ENCODE measurements around the gene HMBS. TPM values are rescaled to one million over a fixed set of nuclear protein-coding genes. Genes with fewer than 3 reads are reported as not detected.

The HMBS gene
- total RNA-seq, 4 donors from 2014 or later = 9.5 to 19.9 (median 15.3) TPM

DNA sequence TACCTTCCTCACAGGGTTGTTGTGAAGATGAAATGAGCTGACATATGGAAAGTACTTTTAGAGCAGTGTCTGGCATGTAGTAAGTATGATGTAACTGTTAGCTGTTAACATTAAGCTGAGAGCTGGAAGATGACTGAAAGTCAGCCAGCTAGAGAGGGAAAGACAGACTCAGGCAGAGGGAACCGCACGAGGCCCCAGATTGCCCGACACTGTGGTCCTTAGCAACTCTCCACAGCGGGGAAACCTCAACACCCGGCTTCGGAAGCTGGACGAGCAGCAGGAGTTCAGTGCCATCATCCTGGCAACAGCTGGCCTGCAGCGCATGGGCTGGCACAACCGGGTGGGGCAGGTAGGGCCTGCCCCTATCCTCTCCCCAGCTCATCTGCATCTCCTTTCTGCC is 6.5 kb downstream of the HMBS start:
- TF ChIP-seq POLR2A (IDR thresholded peaks at IDR 0.05) = no peak
- TF ChIP-seq, protein P1, sequence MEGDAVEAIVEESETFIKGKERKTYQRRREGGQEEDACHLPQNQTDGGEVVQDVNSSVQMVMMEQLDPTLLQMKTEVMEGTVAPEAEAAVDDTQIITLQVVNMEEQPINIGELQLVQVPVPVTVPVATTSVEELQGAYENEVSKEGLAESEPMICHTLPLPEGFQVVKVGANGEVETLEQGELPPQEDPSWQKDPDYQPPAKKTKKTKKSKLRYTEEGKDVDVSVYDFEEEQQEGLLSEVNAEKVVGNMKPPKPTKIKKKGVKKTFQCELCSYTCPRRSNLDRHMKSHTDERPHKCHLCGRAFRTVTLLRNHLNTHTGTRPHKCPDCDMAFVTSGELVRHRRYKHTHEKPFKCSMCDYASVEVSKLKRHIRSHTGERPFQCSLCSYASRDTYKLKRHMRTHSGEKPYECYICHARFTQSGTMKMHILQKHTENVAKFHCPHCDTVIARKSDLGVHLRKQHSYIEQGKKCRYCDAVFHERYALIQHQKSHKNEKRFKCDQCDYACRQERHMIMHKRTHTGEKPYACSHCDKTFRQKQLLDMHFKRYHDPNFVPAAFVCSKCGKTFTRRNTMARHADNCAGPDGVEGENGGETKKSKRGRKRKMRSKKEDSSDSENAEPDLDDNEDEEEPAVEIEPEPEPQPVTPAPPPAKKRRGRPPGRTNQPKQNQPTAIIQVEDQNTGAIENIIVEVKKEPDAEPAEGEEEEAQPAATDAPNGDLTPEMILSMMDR (IDR thresholded peaks at IDR 0.05) = no peak
- Histone ChIP-seq H3K9me3 (no peaks in the 10 kb centered on the region), H3K4me1 (peaks cover 0 to 4% of the 10 kb centered on the region in 2 donors), H3K4me3 (no peak overlapping the region), H3K27ac (no peak overlapping the region), H3K36me3 (no peaks in the 10 kb centered on the region), H3K27me3 (no peaks in the 10 kb centered on the region)
- intact Hi-C loops (cut with DNase I; ENCODE audit: low total_unique reads) = loop anchor here (10.0 kb wide), 1 partner anchor 244 kb away; the partner anchor contains the start of gene RNF26
- DNase-seq = no peak

DNA sequence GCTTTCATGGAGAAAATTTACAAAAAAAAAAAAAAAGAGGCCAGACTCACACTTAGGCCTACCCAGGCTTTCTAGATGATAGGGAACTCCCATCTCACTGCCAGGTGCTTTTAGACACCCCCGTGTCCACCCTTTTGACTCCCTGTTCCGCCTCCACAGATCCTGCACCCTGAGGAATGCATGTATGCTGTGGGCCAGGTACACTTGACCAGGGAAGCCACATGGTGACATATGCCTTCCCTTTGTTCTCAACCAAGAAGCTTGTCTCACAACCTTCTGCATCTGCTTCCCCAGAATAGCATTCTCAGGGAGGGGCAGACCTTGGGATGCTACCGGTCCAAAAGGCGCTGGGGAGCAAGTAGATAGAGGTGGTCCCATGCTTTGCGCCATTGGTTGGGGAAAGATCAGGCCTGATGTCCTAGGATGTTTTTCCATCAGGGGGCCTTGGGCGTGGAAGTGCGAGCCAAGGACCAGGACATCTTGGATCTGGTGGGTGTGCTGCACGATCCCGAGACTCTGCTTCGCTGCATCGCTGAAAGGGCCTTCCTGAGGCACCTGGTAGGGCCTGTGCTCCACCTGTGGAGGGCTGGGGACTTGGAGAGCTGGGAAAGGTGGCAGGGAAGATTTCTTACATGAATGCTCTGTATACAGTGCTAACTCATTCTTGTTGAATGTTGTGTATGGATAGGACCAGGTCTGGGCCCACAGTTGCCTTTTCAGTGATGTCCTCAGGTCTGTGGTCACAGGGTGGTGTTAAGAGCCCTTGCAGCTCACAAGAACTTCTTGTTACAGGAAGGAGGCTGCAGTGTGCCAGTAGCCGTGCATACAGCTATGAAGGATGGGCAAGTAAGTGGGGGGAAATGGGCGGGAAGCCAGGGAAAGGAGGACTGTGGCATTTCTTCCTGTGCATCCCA is 7.5 kb downstream of the HMBS start:
- H3K27ac ChIP-seq = no peak overlapping the region
- H3K9me3 ChIP-seq = no peaks in the 10 kb centered on the region
- H3K36me3 ChIP-seq = no peaks in the 10 kb centered on the region
- no peak for DNase-seq
- intact Hi-C loops (cut with DNase I; ENCODE audit: low total_unique reads) = loop anchor here (10.0 kb wide), 1 partner anchor 243 kb away; the partner anchor contains the start of gene RNF26
- no peaks in the 10 kb centered on the region for H3K27me3 ChIP-seq
- no peak overlapping the region for H3K4me3 ChIP-seq
- H3K4me1 ChIP-seq = peaks cover 0 to 4% of the 10 kb centered on the region in 2 donors
- TF ChIP-seq POLR2A (IDR thresholded peaks at IDR 0.05) = no peak
- TF ChIP-seq, protein P1 (IDR thresholded peaks at IDR 0.05) = no peak

DNA sequence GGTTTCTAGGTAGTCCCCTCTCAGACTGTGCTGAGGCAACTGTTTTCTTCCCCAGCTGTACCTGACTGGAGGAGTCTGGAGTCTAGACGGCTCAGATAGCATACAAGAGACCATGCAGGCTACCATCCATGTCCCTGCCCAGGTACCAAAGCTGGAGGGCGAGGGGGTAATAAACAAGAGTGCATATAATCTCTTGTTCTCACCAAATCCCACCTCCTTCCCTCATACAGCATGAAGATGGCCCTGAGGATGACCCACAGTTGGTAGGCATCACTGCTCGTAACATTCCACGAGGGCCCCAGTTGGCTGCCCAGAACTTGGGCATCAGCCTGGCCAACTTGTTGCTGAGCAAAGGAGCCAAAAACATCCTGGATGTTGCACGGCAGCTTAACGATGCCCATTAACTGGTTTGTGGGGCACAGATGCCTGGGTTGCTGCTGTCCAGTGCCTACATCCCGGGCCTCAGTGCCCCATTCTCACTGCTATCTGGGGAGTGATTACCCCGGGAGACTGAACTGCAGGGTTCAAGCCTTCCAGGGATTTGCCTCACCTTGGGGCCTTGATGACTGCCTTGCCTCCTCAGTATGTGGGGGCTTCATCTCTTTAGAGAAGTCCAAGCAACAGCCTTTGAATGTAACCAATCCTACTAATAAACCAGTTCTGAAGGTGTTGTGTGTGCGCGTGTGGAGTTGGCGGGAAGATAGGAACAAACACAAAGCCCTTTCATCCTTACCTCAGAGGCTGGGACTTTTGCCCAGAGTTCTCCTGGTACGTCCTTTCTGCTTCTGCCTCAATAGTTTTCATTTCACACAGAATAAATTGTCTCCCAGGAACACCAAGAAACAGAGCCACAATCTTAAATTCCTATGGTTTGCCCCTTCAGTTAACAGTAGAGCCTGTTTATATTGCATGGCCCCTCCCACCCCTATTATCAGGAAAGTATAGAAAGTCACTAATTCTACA is 8.5 kb downstream of the HMBS start:
- no peak for DNase-seq
- H3K4me1 ChIP-seq = peaks cover 0 to 4% of the 10 kb centered on the region in 2 donors
- H3K9me3 ChIP-seq = no peaks in the 10 kb centered on the region
- TF ChIP-seq POLR2A (IDR thresholded peaks at IDR 0.05) = no peak
- TF ChIP-seq, protein P1 (IDR thresholded peaks at IDR 0.05) = no peak
- no peaks in the 10 kb centered on the region for H3K27me3 ChIP-seq
- H3K27ac ChIP-seq = peak overlapping the region; percentile 97
- intact Hi-C loops (cut with DNase I; ENCODE audit: low total_unique reads) = loop anchor here (10.0 kb wide), 1 partner anchor 242 kb away; the partner anchor contains the start of gene RNF26
- no peaks in the 10 kb centered on the region for H3K36me3 ChIP-seq
- peak overlapping the region in 1 of 2 donors; percentile 77 for H3K4me3 ChIP-seq

DNA sequence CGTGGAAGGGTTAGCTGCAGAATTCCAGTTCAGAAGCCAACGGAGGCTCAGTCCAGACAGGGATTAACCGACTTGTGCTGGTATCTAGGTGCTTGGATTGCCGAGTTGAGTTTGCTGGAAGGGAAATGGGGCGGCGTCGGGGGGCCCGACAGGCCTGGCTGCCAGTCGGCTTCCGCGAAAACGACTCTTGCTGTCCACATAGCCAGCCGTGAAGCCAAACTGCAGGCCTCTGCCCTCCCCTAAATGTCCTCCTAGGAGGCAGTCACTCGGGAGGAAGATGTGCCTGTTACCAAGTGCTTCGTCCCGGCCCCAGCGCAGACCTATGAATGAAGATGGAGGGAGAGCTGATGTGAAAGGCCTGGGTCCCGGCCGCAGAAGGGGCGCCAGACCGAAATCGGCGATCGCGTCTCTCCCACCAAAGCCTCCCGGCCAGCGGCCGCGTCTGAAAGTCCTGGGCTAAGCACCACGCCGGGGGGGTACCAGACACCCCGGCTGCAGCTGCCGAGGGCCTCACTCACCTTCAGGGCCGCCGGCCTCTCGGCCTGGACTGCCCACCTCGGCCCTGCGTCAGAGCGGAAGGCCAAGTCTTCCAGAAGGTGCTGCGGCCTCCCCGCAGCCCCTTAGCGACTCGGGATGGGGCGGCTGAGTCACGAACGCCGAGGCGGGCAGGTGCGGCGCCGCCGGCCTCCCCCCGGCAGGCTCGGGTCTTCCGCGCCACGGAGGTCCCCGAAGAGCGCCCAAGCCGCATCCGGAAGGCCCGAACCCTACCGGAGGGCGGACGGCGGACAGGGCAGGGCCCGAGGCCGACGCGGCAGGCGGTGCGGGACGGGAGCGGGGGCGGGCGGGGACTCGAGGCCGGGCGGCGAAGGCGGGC is 9.5 kb downstream of the HMBS start:
- H3K27me3 ChIP-seq = no peaks in the 10 kb centered on the region
- H3K4me1 ChIP-seq = peaks cover 0 to 4% of the 10 kb centered on the region in 2 donors
- peak overlapping the region; percentile 97 for H3K27ac ChIP-seq
- TF ChIP-seq POLR2A (IDR thresholded peaks at IDR 0.05) = no peak
- TF ChIP-seq, protein P1 (IDR thresholded peaks at IDR 0.05) = no peak
- intact Hi-C loops (cut with DNase I; ENCODE audit: low total_unique reads) = loop anchor here (10.0 kb wide), 1 partner anchor 241 kb away; the partner anchor contains the start of gene RNF26
- H3K36me3 ChIP-seq = no peaks in the 10 kb centered on the region
- no peaks in the 10 kb centered on the region for H3K9me3 ChIP-seq
- DNase-seq = peak; percentile 41 to 44
- H3K4me3 ChIP-seq = peak overlapping the region; percentile 66 to 77

Measured in uterus (tissue), 4 donors.